CD4-positive, CD25-positive, alpha-beta regulatory T cell (primary cell): ENCODE results near the gene SLC7A5. TPM values are rescaled to one million over a fixed set of nuclear protein-coding genes. Genes with fewer than 3 reads are reported as not detected.
"Not testable (repeated sequence)": the region's sequence is repeated elsewhere in the genome, so short reads cannot be mapped to it uniquely, and the experiment has no call there.

Experiments used
- ATAC-seq, 2 donors: fragments of 150-1000 bp; cut with Tn5 transposase; one replicate each; pipeline ENCODE4 v1.10.0; 2021; ENCODE audit warnings: low read depth in 2 of 2, moderate number of reproducible peaks in 2 of 2, moderate library complexity in 1 of 2
- DNase-seq, 3 donors: peaks; one replicate each; pipeline versions ENCODE4 v3.0.0 to v3.0.0-alpha.2; 2012 to 2022; ENCODE audit warnings: mixed read lengths in 1 of 3
- H3K27ac ChIP-seq: one replicate; pipeline ENCODE4 v1.7.0; 2013; ENCODE audit warnings: mild to moderate bottlenecking, low read length; ENCODE audit not compliant: insufficient read depth, poor library complexity, severe bottlenecking
- H3K27me3 ChIP-seq: one replicate; pipeline ENCODE4 v1.7.0; 2013; ENCODE audit warnings: low read length; ENCODE audit not compliant: control insufficient read depth, insufficient read depth
- H3K36me3 ChIP-seq: one replicate; pipeline ENCODE4 v1.7.0; 2013; ENCODE audit warnings: mild to moderate bottlenecking, low read length, moderate library complexity; ENCODE audit not compliant: control insufficient read depth, insufficient read depth
- H3K4me1 ChIP-seq: 2 replicates; pipeline ENCODE4 v1.7.0; 2013; ENCODE audit warnings: mild to moderate bottlenecking, low read length; ENCODE audit not compliant: insufficient read depth, control insufficient read depth, poor library complexity, severe bottlenecking
- H3K4me3 ChIP-seq: one replicate; pipeline ENCODE4 v1.7.0; 2013; ENCODE audit warnings: low read depth, mild to moderate bottlenecking, low read length, moderate library complexity
- H3K9me3 ChIP-seq, 2 experiments: 1 replicate in 1 of 2; 2 replicates in 1 of 2; pipeline ENCODE4 v1.7.0; 2013; ENCODE audit warnings: low read length in 2 of 2, mild to moderate bottlenecking in 1 of 2, moderate library complexity in 1 of 2; ENCODE audit not compliant: control insufficient read depth in 2 of 2
- H3K27ac Mint-ChIP-seq, 3 donors: one replicate each; pipeline ENCODE4 v1.8.0; 2020 to 2022; ENCODE audit warnings: mild to moderate bottlenecking in 3 of 3, mixed read lengths in 3 of 3, moderate library complexity in 2 of 3
- H3K27me3 Mint-ChIP-seq: one replicate; pipeline ENCODE4 v1.8.0; 2022; ENCODE audit warnings: mild to moderate bottlenecking, mixed read lengths
- H3K36me3 Mint-ChIP-seq: one replicate; pipeline ENCODE4 v1.8.0; 2020; ENCODE audit warnings: mixed read lengths
- H3K4me1 Mint-ChIP-seq, 4 donors: one replicate each; pipeline ENCODE4 v1.8.0; 2020 to 2022; ENCODE audit warnings: mixed read lengths in 4 of 4, mild to moderate bottlenecking in 1 of 4
- H3K4me3 Mint-ChIP-seq, 4 donors: one replicate each; pipeline ENCODE4 v1.8.0; 2020 to 2022; ENCODE audit warnings: mild to moderate bottlenecking in 4 of 4, mixed read lengths in 4 of 4, moderate library complexity in 3 of 4
- H3K9me3 Mint-ChIP-seq, 7 donors: one replicate each; pipeline ENCODE4 v1.8.0; 2020 to 2022; ENCODE audit warnings: mixed read lengths in 7 of 7, mild to moderate bottlenecking in 3 of 7, moderate library complexity in 2 of 7
- polyA plus RNA-seq, 4 donors: library from polyadenylated mRNA; unstranded; fragments of 300-500 nt; fragmentation: Illumina TruSeq; gene quantifications; one replicate each; pipeline ENCODE4 v1.2.3, GENCODE V29; 2021
- total RNA-seq: library from RNA; stranded (reverse); gene quantifications from one replicate; pipeline ENCODE4 v1.2.3, GENCODE V29; 2022

The SLC7A5 gene
- total and polyA plus RNA-seq, 5 donors from 2014 or later, result 10.3 to 111 (median 12.3) TPM

DNA sequence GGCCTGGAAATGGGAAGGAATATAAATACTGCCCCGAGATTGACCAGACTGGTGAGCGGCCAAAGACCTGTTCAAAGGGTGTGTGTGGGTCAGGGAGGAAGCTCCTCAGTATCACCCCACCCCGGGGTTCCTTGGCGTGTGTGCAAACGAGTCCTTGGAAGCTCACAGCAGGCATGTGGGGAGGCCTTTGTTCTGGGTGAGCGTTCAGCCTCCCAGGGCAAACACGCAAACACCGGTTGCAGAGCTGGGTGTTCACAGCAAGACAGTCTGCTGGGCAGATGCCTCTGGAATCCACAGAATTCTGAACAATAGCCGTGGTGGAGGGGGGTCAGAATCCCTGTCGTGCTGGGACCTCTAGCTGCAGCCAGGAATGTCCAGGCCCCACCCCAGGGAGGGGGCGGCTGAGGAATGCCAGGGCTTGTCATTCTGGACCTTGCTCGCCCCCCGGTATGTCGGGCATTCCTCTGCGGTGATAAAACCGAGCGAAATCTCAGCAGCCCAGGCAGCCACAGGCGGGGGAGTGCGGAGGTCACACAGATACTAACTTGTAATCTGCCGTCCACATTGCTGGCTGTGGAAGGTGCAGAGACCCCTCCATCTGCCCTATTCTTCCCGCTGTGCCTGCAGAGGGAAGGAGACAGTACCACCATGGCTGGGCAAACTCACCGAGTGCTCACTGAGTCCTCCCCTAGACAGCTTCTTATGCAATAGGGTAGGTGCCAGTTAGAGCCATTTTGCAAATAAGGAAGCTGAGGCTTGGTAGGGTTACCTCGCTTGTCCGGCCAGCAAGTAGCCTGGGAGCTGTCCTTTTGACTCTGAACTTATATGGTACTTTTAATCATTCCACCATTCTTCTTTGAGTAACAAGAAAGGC lies 1.3 kb upstream of the SLC7A5 start:
- Mint-ChIP-seq H3K4me3 (peak overlapping the region; percentile 73 to 89 (median 81)), H3K27ac (peak overlapping the region; percentile 26 to 68 (median 60)), H3K4me1 (peaks cover 17 to 50% (median 30%) of the 10 kb centered on the region in 4 donors)
- peaks cover 39% of the 10 kb centered on the region for H3K4me1 ChIP-seq
- not testable (repeated sequence) for H3K36me3 Mint-ChIP-seq, H3K27me3 ChIP-seq, H3K27me3 Mint-ChIP-seq, H3K9me3 ChIP-seq, DNase-seq, H3K9me3 Mint-ChIP-seq, ATAC-seq, H3K36me3 ChIP-seq, H3K4me3 ChIP-seq, H3K27ac ChIP-seq

DNA sequence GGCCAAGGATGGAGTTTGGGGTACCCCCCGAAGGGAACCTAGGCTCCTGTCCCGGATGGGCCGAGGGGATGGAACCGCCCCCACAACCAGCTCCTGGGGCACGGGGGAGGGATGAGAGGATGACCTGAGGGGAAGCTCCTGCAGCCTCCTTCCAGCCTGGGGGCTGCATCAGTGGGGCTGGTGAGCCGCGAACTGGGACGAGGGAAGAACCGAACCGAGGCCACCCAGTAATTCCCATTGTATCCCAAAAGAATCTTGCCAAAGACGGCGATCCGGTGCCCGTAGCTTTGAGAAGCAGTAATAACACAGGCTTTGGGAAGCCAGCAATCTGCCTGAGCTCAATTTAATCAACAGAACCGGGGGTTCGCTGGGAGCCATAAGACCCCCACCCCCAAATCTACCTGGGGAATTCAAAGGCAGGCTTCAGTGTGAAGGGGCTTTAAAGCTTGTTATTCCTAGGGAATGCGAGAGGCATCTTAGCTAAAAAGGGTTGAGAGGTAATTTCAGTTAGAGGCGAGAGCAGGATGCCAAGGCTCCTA lies 641 bp upstream of the SLC7A5 start:
- H3K27me3 ChIP-seq, H3K9me3 Mint-ChIP-seq, H3K36me3 Mint-ChIP-seq, ATAC-seq, H3K27ac ChIP-seq, H3K36me3 ChIP-seq, DNase-seq, H3K27me3 Mint-ChIP-seq, H3K4me3 ChIP-seq, H3K9me3 ChIP-seq: not testable (repeated sequence)
- H3K27ac Mint-ChIP-seq, result peak overlapping the region in 2 of 3 donors; percentile 7 to 68
- H3K4me1 Mint-ChIP-seq, result peaks cover 13 to 51% (median 31%) of the 10 kb centered on the region in 4 donors
- peak overlapping the region; percentile 41 to 80 (median 74) for H3K4me3 Mint-ChIP-seq
- H3K4me1 ChIP-seq, result peaks cover 38% of the 10 kb centered on the region

GRCh38 chr16:87868254-87869029 lies 865 bp downstream of the SLC7A5 start:
- peak overlapping the region; percentile 92 to 97 (median 96) for H3K4me3 Mint-ChIP-seq
- peaks cover 6 to 56% (median 31%) of the 10 kb centered on the region in 4 donors for H3K4me1 Mint-ChIP-seq
- H3K36me3 ChIP-seq, H3K27me3 ChIP-seq, H3K9me3 Mint-ChIP-seq, H3K27me3 Mint-ChIP-seq, H3K36me3 Mint-ChIP-seq, H3K9me3 ChIP-seq: not testable (repeated sequence)
- H3K4me3 ChIP-seq, result peak overlapping the region; percentile 77
- H3K4me1 ChIP-seq, result peaks cover 37% of the 10 kb centered on the region
- H3K27ac ChIP-seq, result peak overlapping the region; percentile 76
- DNase-seq (peak; percentile 58 to 85 (median 78)), ATAC-seq (peak; percentile 68 to 71)
- H3K27ac Mint-ChIP-seq, result peak overlapping the region; percentile 95 to 96 (median 96)

DNA sequence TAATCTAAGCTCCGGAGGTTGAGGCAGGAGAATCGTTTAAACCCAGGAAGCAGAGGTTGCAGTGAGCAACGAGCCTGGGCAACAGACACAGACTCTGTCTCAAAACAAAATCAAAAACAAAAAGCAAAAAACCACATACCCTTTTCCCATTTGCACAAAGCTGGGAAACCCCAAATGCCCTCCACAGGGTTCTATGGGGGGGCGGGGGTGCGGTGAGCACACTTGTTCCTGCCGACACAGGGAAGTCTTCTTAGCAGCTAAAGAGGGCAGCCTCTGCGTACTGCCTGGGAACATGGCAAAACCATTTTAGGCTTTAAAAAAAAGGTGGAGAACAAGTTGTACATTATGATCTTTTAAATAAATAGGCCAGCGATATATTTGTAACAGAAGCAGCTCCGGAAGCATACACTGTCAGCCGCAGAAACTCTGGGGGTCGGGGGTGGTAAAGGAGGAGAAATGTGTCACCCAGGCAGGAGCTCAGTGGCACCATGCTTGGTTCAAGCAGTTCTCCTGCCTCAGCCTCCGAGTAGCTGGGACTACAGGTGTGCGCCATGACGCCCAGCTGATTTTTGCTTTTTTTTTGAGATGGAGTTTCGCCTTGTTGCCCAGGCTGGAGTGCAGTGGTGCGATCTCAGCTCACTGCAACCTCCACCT lies 3.3 kb downstream of the SLC7A5 start:
- peak; percentile 37 to 40 (median 38) for DNase-seq
- not testable (repeated sequence) for H3K36me3 ChIP-seq, H3K27me3 ChIP-seq, H3K9me3 Mint-ChIP-seq, H3K9me3 ChIP-seq, H3K36me3 Mint-ChIP-seq, H3K27me3 Mint-ChIP-seq, ATAC-seq
- Mint-ChIP-seq H3K4me1 (peaks cover 0 to 57% (median 27%) of the 10 kb centered on the region in 4 donors), H3K4me3 (peak overlapping the region; percentile 92 to 97 (median 96)), H3K27ac (peak overlapping the region; percentile 88 to 96 (median 96))
- peak overlapping the region; percentile 76 for H3K27ac ChIP-seq
- H3K4me1 ChIP-seq, result peaks cover 43% of the 10 kb centered on the region
- H3K4me3 ChIP-seq, result peak overlapping the region; percentile 61

DNA sequence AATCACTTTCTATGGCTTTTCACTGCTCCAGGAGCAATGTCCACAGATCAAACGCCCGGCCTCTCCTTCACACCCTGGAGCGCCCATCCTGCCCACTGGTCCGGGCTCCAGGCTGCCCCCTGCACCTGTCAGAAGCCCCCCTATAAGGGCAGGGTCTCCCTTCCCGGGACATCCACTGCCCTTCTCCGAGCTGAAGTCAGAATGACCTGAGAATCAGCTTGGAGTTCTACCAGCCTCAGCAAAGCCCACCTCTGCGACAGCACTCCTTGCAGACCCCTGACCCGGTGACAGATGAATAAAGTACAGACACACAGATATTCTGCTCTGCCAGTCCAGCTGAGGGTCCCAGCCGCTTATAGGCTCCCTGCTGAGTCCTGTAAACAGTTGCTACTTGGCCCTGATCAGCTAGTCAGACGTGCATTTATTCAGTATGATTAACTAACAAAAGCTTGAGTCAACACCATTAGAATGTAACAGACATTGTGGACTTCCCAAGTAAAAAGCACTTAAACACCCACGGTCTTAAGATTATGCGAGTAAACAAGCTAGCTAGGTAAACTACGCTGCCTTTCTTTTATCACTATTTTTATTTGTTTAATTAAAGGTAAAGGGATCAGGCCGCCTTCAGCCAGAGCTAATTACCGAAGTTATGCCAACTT lies 4.8 kb downstream of the SLC7A5 start:
- Histone ChIP-seq H3K4me3 (peak overlapping the region; percentile 65), H3K27me3 (no peaks in the 10 kb centered on the region), H3K4me1 (peaks cover 45% of the 10 kb centered on the region), H3K9me3 (no peaks in the 10 kb centered on the region), H3K27ac (peak overlapping the region; percentile 76), H3K36me3 (no peaks in the 10 kb centered on the region)
- DNase-seq (no peak), ATAC-seq (no peak)
- no peaks in the 10 kb centered on the region for H3K9me3 Mint-ChIP-seq
- peak overlapping the region; percentile 17 to 96 (median 43) for H3K27ac Mint-ChIP-seq
- peaks cover 0 to 64% (median 33%) of the 10 kb centered on the region in 4 donors for H3K4me1 Mint-ChIP-seq
- peaks cover 8% of the 10 kb centered on the region for H3K36me3 Mint-ChIP-seq
- peaks cover 4% of the 10 kb centered on the region for H3K27me3 Mint-ChIP-seq
- peak overlapping the region; percentile 73 to 97 (median 86) for H3K4me3 Mint-ChIP-seq

GRCh38 chr16:87863327-87863635 lies 6.0 kb downstream of the SLC7A5 start:
- H3K4me3 Mint-ChIP-seq, result peak overlapping the region in 3 of 4 donors; percentile 26 to 77 (median 39)
- not testable (repeated sequence) for H3K27ac ChIP-seq, H3K9me3 ChIP-seq, H3K9me3 Mint-ChIP-seq, H3K27me3 ChIP-seq, DNase-seq, ATAC-seq, H3K27me3 Mint-ChIP-seq, H3K36me3 ChIP-seq
- Histone ChIP-seq H3K4me1 (peaks cover 50% of the 10 kb centered on the region), H3K4me3 (peak overlapping the region; percentile 26)
- peaks cover 11% of the 10 kb centered on the region for H3K36me3 Mint-ChIP-seq
- peaks cover 0 to 72% (median 31%) of the 10 kb centered on the region in 4 donors for H3K4me1 Mint-ChIP-seq
- peak overlapping the region in 2 of 3 donors; percentile 42 to 48 for H3K27ac Mint-ChIP-seq
